ENCODE data around the gene SUMO4.

- TF ChIP-seq EP300 (IDR thresholded peaks at IDR 0.05; ENCODE audit: low read depth) (no peak), POLR2A (IDR thresholded peaks at IDR 0.05) (no peak), POLR2AphosphoS5 (IDR thresholded peaks at IDR 0.05) (no peak)
- TF ChIP-seq, protein P1, sequence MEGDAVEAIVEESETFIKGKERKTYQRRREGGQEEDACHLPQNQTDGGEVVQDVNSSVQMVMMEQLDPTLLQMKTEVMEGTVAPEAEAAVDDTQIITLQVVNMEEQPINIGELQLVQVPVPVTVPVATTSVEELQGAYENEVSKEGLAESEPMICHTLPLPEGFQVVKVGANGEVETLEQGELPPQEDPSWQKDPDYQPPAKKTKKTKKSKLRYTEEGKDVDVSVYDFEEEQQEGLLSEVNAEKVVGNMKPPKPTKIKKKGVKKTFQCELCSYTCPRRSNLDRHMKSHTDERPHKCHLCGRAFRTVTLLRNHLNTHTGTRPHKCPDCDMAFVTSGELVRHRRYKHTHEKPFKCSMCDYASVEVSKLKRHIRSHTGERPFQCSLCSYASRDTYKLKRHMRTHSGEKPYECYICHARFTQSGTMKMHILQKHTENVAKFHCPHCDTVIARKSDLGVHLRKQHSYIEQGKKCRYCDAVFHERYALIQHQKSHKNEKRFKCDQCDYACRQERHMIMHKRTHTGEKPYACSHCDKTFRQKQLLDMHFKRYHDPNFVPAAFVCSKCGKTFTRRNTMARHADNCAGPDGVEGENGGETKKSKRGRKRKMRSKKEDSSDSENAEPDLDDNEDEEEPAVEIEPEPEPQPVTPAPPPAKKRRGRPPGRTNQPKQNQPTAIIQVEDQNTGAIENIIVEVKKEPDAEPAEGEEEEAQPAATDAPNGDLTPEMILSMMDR (IDR thresholded peaks at IDR 0.05): no peak
Observed at GRCh38 chr6:149421132-149421531, 21.1 kb downstream of the SUMO4 start.

All from transverse colon (tissue), 4 donors.